ENCODE results near the gene PPAN.

The PPAN gene

DNA sequence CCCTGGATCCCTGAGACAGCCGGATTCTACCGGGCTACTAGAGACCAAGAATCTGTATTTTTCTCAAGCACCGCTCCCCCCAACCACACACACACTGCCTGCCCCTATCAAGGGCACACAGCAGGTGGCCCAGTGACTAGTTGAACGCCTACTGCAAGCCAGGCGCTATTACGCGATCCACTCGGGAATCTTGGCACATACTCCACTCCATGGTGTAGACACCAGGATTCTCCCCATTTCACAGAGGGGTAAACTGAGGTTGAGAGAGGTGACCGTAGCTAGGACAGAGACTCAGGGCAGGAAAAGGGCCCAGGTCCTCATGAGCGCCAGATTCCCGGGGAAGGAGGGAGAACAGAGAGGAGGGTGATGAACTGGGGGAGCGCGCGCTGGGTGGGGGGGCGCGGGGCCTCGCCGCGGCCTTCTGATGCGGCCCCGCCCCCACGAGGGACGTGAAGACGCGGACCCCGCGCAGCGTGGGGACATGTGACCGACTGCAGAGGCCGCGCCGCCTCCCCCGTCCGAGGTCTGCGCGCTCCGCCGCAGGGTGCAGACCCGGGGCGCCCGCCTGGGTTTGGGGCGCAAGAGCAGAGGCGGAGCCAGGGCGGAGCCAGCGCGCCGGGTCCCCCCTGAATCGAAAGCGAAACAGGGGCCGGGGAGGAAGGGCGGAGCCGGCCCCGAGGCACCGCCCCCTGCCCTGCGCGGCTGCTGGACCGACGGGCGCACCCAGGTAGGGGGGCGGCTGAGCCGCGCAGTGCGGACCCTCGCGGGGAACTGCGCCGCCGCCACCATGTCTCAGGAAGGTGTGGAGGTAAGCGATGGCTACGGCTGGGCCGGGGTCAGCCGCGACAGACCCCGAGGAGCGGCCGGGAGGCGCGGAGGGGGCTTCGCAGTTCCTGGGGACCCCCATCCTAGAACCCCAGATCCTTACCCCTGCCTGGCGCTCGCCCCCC is 20.2 kb upstream of the PPAN start, which contains the start of gene SHFL:
TSS of gene SHFL (plus strand) at position 677 of the 950 bp plus-strand sequence. CDS start at position 788, 111 bp downstream.
- peak; percentile 93 for ATAC-seq (replicated peaks; ENCODE audit: extremely low read depth, poor library complexity, severe bottlenecking)
- Mint-ChIP-seq H3K27me3 (no peaks in the 10 kb centered on the region), H3K27ac (ENCODE audit: low read depth) (peak within 1 kb of the TSS; percentile 88), H3K36me3 (ENCODE audit: insufficient read depth) (peaks cover 13% of the 10 kb centered on the region), H3K4me1 (peaks cover 12% of the 10 kb centered on the region), H3K4me3 (peak within 1 kb of the TSS; percentile 88), H3K9me3 (no peaks in the 10 kb centered on the region)
- DNase-seq (ENCODE audit: low spot score in 2 of 2): peak; percentile 70 to 73

DNA sequence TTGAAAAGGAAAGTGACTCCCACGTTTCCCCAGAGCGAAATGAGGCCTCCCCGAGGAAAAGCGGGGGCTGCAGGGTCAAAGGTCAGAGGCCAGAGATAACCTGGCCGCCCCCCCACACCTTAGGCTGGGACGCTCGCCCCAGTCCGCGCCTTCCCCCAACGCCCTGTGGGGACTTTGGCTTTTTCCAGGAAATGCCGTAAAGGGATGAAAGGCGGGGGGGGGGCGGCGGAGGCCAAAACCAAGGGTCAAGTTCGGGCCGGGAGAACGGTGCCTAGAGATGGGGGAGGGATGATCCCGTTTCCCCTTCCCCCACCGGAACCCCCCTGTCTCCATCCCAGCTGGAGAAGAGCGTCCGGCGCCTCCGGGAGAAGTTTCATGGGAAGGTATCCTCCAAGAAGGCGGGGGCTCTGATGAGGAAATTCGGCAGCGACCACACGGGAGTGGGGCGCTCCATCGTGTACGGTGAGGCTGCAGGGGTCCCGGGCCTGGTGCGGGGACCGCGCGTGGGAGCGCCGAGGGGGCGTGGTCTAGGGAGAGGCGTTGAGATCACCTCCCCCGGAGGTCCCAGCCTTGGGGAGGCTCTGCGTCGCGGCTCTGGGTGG is 19.5 kb upstream of the PPAN start:
- Mint-ChIP-seq H3K4me1 (peaks cover 15% of the 10 kb centered on the region), H3K27ac (ENCODE audit: low read depth) (peak overlapping the region; percentile 88), H3K27me3 (no peaks in the 10 kb centered on the region), H3K36me3 (ENCODE audit: insufficient read depth) (peaks cover 17% of the 10 kb centered on the region), H3K9me3 (no peaks in the 10 kb centered on the region), H3K4me3 (peak overlapping the region; percentile 88)
- DNase-seq (ENCODE audit: low spot score in 2 of 2): no peak
- ATAC-seq (replicated peaks; ENCODE audit: extremely low read depth, poor library complexity, severe bottlenecking): no peak

DNA sequence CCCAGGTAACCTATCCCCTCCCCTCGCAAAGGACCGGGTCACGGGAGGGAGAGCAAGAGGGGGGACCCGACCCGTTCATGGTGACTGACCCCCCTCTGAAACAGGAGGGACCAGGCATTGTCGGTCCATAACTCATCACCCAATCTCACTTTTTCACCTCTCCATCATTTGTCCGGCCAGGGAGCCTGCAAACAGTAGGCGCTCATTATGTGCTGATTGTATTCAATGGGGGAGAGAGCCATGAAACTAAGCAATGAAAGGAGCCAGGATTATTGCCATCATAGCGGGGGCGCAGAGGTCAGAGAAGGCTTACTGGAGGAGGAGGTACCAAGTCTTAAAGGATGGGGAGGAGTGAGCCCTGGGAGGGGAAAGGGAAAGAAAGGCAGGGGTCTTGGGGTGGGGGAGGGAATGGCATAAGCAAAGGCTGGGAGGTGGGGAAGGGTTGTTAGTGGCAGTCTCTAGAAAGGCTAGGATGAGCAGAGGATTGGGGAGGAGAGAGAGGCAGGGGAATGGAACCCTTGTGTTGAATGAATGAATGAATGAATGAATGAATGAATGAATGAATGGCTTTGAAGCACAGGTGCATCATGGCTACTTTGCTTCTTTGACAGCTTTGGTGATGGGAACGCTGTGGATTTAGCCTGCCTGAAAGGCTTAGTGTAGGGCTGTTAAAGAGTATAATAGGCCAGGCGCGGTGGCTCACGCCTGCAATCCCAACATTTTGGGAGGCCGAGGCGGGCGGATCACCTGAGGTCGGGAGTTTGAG is 18.7 kb upstream of the PPAN start:
- no peaks in the 10 kb centered on the region for H3K9me3 Mint-ChIP-seq
- H3K27me3 Mint-ChIP-seq: no peaks in the 10 kb centered on the region
- peaks cover 20% of the 10 kb centered on the region for H3K4me1 Mint-ChIP-seq
- peak overlapping the region; percentile 88 for H3K4me3 Mint-ChIP-seq
- no peak for ATAC-seq (replicated peaks; ENCODE audit: extremely low read depth, poor library complexity, severe bottlenecking)
- DNase-seq (ENCODE audit: low spot score in 2 of 2): no peak
- H3K36me3 Mint-ChIP-seq (ENCODE audit: insufficient read depth): peaks cover 19% of the 10 kb centered on the region
- H3K27ac Mint-ChIP-seq (ENCODE audit: low read depth): peak overlapping the region; percentile 35

DNA sequence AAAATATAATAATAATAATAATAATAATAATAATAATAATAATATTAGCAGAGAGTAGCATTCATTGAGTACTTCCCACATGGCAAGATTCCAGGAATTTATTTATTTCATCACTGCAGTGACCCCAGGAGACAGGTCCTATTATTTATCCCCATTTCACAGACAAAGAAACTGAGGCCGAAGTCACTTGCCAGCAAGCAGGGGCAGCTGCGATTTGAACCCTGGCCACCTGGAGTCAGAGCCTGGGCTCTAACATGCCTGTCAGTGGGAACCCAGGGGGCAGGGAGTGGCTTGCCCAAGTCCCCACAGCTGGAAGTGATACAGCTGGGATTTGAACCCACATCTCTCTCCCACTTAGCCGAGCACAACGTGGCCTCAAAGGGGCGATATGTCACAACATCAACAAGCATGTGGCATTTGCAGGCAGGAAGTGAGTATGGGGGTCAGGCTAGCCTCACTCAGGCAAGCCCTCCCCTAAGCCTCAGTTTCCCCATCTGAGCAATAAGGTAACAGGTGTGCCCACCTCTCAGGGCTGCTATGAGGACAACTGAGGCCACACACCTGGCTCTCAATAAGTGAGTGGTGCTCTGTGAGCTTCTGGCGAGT is 17.1 kb upstream of the PPAN start:
- DNase-seq (ENCODE audit: low spot score in 2 of 2) (no peak), ATAC-seq (replicated peaks; ENCODE audit: extremely low read depth, poor library complexity, severe bottlenecking) (no peak)
- no peaks in the 10 kb centered on the region for H3K27me3 Mint-ChIP-seq
- H3K9me3 Mint-ChIP-seq: no peaks in the 10 kb centered on the region
- H3K27ac Mint-ChIP-seq (ENCODE audit: low read depth): no peak overlapping the region
- H3K36me3 Mint-ChIP-seq (ENCODE audit: insufficient read depth): peaks cover 20% of the 10 kb centered on the region
- H3K4me1 Mint-ChIP-seq: peaks cover 26% of the 10 kb centered on the region
- no peak overlapping the region for H3K4me3 Mint-ChIP-seq

DNA sequence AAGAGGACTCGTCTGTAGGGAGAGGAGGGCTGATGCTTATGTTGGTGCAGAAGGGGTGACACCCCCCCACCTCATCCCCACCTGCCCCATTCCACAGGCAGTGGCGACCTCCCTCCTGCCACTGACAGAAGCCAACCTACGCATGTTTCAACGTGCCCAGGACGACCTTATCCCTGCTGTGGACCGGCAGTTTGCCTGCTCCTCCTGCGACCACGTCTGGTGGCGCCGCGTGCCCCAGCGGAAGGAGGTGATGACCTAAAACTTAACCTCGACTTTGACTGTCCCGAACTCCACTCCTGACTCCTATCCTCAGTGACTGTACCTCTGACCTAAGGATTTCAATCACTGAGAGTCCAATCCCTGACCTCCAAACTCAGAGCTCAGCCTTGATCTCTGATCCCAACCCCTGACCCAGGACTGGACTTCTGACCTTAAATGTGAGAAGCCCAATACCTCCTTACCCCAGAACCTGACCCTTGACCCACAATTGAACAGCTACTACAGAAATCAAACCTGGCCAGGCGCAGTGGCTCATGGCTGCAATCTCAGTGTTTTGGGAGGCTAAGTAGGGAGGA is 16.3 kb upstream of the PPAN start:
- Mint-ChIP-seq H3K9me3 (no peaks in the 10 kb centered on the region), H3K27ac (ENCODE audit: low read depth) (no peak overlapping the region), H3K36me3 (ENCODE audit: insufficient read depth) (peaks cover 25% of the 10 kb centered on the region), H3K27me3 (no peaks in the 10 kb centered on the region), H3K4me1 (peaks cover 26% of the 10 kb centered on the region), H3K4me3 (no peak overlapping the region)
- ATAC-seq (replicated peaks; ENCODE audit: extremely low read depth, poor library complexity, severe bottlenecking) (no peak), DNase-seq (ENCODE audit: low spot score in 2 of 2) (no peak)

DNA sequence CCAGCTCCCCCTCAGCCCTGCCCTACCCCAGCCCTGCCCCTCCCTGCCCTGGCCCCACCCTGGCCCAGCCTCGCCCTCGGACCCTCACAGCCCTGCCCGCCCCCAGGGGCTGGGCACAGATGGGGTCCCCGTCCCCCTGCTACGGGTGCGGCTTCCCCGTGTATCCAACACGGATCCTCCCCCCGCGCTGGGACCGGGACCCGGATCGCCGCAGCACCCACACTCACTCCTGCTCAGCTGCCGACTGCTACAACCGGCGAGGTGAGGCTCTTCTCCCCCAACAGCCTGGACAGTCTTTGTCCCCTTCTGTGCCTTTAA is 14.8 kb upstream of the PPAN start:
- Mint-ChIP-seq H3K27ac (ENCODE audit: low read depth) (peak overlapping the region; percentile 80), H3K4me1 (peaks cover 22% of the 10 kb centered on the region), H3K36me3 (ENCODE audit: insufficient read depth) (peaks cover 31% of the 10 kb centered on the region), H3K4me3 (no peak overlapping the region), H3K27me3 (no peaks in the 10 kb centered on the region), H3K9me3 (no peaks in the 10 kb centered on the region)
- no peak for DNase-seq (ENCODE audit: low spot score in 2 of 2)
- ATAC-seq (replicated peaks; ENCODE audit: extremely low read depth, poor library complexity, severe bottlenecking): no peak

DNA sequence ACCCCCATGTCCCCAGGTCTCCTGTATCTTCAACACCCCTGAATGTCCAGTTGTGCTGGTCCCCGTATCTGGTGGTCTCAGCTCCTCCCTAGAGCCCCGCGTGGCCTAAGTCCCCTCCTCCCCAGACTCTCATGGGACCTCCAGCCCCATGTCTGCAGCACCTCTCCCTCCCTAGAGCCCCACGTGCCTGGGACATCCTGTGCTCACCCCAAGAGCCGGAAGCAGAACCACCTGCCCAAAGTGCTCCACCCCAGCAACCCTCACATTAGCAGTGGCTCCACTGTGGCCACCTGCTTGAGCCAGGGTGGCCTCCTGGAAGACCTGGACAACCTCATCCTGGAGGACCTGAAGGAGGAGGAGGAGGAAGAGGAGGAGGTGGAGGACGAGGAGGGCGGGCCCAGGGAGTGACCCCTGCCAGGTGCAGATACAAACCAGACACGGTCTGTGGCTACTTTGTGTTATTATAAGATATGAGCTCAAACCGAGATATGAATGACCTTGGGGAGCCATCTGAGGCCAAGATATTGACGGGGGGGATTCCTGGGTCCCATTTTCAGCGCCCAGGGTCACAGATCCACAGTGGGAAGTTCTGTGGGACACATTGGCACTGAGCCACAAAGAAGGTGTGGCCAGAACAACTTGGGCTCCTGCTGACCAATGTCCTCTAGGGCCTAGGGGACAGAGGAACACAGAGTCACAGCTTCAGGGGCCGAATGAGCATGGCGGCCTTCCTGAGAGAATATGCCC is 14.1 kb upstream of the PPAN start:
- Mint-ChIP-seq H3K9me3 (no peaks in the 10 kb centered on the region), H3K36me3 (ENCODE audit: insufficient read depth) (peaks cover 31% of the 10 kb centered on the region), H3K27ac (ENCODE audit: low read depth) (peak overlapping the region; percentile 80), H3K4me1 (peaks cover 21% of the 10 kb centered on the region), H3K4me3 (no peak overlapping the region), H3K27me3 (no peaks in the 10 kb centered on the region)
- ATAC-seq (replicated peaks; ENCODE audit: extremely low read depth, poor library complexity, severe bottlenecking): no peak
- DNase-seq (ENCODE audit: low spot score in 2 of 2): no peak

DNA sequence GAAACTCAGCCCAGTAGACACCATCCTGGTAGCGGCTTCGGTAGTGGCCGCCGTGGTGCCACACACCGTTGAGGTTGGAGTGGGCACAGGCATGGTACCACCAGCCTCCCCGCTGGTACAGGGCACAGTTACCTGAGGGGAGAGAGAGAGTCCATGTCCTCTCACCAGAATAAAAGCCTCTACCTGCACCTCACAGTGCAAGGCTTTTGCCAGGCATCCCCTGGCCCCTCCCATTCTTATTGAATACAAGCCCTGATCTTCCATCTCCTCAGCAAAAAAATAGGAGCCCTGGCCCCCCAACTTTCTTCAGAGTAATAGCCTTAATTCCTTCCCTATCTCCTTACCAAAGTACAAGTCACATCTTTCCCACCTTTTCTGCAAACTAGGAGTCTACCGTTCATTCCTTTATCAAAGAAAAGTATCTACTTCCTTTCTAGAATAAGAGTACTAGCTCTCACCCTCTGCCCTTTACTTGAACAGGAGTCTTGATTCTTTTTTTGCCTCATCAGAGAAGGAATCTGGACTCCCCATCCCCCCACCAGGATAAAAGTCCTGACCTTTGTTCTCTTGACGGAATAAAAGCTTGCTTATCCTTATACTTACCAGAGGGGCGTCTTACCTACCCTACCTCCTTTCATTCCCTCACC is 13.4 kb upstream of the PPAN start:
- no peak for ATAC-seq (replicated peaks; ENCODE audit: extremely low read depth, poor library complexity, severe bottlenecking)
- no peak for DNase-seq (ENCODE audit: low spot score in 2 of 2)
- Mint-ChIP-seq H3K4me1 (peaks cover 14% of the 10 kb centered on the region), H3K4me3 (no peak overlapping the region), H3K36me3 (ENCODE audit: insufficient read depth) (peaks cover 32% of the 10 kb centered on the region), H3K27ac (ENCODE audit: low read depth) (peak overlapping the region; percentile 67), H3K9me3 (no peaks in the 10 kb centered on the region), H3K27me3 (no peaks in the 10 kb centered on the region)

DNA sequence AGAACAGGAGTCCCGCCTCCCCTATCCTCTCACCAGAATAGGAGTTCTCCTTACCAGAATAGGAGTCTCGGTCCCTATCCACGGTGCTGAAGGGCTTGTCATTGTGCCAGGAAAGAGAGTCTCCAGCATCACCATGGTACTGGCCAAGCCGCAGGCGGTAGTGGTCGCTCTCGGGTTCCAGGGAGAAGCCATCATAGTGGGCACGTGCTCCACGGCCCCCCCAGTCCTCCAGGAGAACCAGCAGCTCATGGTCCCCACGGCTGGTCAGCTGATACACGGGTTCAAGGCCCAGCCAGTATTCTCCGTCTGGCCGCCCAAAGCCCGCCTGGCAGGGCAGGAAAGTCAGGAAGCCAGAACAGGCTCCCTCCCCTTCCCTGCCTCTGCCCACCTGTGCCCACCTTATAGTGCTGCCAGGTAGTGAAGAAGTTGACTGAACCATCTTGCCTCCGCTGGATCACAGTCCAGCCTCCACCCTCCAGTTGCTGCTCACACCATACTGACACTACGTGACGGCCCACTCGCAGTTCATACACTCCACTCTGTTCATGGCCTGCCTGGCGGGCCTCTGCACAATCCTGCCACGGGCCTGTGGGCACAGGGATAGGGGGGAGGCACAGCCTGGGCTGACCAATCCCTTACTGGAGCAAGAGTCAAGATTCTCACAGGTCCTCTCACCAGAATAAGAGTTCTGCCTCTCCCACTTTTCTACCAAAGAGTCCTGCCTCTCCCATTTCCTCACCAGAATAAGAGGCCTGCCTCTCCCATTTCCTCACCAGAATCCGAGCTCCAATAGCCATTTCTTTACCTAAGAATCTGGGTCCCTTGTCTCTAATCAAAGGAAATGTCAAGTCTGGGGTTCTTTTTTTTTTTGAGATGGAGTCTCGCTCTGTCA is 12.6 kb upstream of the PPAN start:
- DNase-seq (ENCODE audit: low spot score in 2 of 2): no peak
- H3K27me3 Mint-ChIP-seq: no peaks in the 10 kb centered on the region
- H3K4me1 Mint-ChIP-seq: peaks cover 14% of the 10 kb centered on the region
- H3K27ac Mint-ChIP-seq (ENCODE audit: low read depth): peak overlapping the region; percentile 67
- peaks cover 30% of the 10 kb centered on the region for H3K36me3 Mint-ChIP-seq (ENCODE audit: insufficient read depth)
- H3K9me3 Mint-ChIP-seq: no peaks in the 10 kb centered on the region
- H3K4me3 Mint-ChIP-seq: no peak overlapping the region
- no peak for ATAC-seq (replicated peaks; ENCODE audit: extremely low read depth, poor library complexity, severe bottlenecking)

DNA sequence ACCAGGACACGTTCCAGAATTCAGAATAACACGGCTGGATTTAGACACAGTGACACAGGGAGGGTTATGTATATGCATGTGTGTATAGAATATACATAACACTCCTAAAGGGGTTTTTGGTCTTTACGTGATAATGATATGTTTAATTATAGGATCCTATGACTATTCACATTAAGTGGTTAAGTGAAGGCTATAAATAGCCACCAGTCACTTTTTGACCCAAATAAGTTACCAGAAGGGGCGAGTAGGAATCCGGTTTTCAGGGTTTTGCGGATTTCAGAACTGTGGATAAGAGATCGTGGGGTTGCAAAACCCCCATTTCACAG is 10.6 kb upstream of the PPAN start:
- H3K27ac Mint-ChIP-seq (ENCODE audit: low read depth): peak overlapping the region; percentile 73
- peaks cover 34% of the 10 kb centered on the region for H3K36me3 Mint-ChIP-seq (ENCODE audit: insufficient read depth)
- DNase-seq (ENCODE audit: low spot score in 2 of 2) (no peak), ATAC-seq (replicated peaks; ENCODE audit: extremely low read depth, poor library complexity, severe bottlenecking) (no peak)
- H3K9me3 Mint-ChIP-seq: no peaks in the 10 kb centered on the region
- no peaks in the 10 kb centered on the region for H3K27me3 Mint-ChIP-seq
- H3K4me1 Mint-ChIP-seq: peaks cover 30% of the 10 kb centered on the region
- peak overlapping the region; percentile 46 for H3K4me3 Mint-ChIP-seq

Data from central memory CD8-positive, alpha-beta T cell (primary cell).